Measurements from ENCODE around the gene FAAP20. TPM values are rescaled to one million over a fixed set of nuclear protein-coding genes. Genes with fewer than 3 reads are reported as not detected.

Gene FAAP20
- total and polyA plus RNA-seq, 2 of the 8 experiments (the other 6 are each of a cell fraction or from before 2014, with no cell fraction given), result 58.4 to 99.8 TPM

GRCh38 chr1:2215909-2216766 lies 21.6 kb upstream of the FAAP20 start:
- Histone ChIP-seq H3K4ac (replicated peaks; ENCODE audit: insufficient read length, low read depth, low read length) (no peak overlapping the region), H4K91ac (replicated peaks; ENCODE audit: insufficient read length, low read length) (no peak overlapping the region), H2BK12ac (ENCODE audit: low read depth, low read length) (0 out of 2 replicates have a peak overlapping the region, but pooled peaks have one; percentile 60), H2BK120ac (replicated peaks; ENCODE audit: low read depth, low read length) (no peak overlapping the region), H2BK15ac (ENCODE audit: low read length) (0 out of 2 replicates have a peak overlapping the region, but pooled peaks have one; percentile 81), H3K27me3 (replicated peaks in 1 of 4; ENCODE audit: control insufficient read depth in 3 of 4, extremely low read depth in 1 of 4, insufficient read depth in 3 of 4, low read length in 3 of 4) (no peaks in the 10 kb centered on the region), H3K14ac (ENCODE audit: insufficient read length) (no peak overlapping the region), H3K23ac (ENCODE audit: insufficient read length) (no peak overlapping the region), H3K18ac (ENCODE audit: extremely low read depth, low read length) (no peak overlapping the region), H3K36me3 (ENCODE audit: control insufficient read depth in 2 of 4, insufficient read depth in 4 of 4, low read length in 3 of 4) (no peaks in the 10 kb centered on the region), H3K4me3 (ENCODE audit: extremely low read depth in 1 of 4, insufficient read depth in 2 of 4, low read depth in 3 of 4, low read length in 4 of 4) (no peak overlapping the region), H3K4me1 (replicated peaks in 1 of 4; ENCODE audit: control insufficient read depth in 3 of 4, insufficient read depth in 4 of 4, low read length in 3 of 4) (peaks cover 0 to 16% (median 11%) of the 10 kb centered on the region in 4 experiments; a peak in 6 of 7 replicates), H3K4me2 (ENCODE audit: insufficient read depth in 1 of 2, low read depth in 2 of 2, low read length in 2 of 2) (no peak overlapping the region), H4K8ac (ENCODE audit: extremely low read depth, insufficient read depth, low read length) (peak overlapping the region; percentile 43; the same call in 1 of the 2 replicates), H3K23me2 (ENCODE audit: low read depth, low read length) (peaks cover 3% of the 10 kb centered on the region; the same call in 1 of the 2 replicates), H2BK5ac (ENCODE audit: low read depth, low read length) (no peak overlapping the region), H4K5ac (ENCODE audit: insufficient read length, low read depth, low read length) (no peak overlapping the region), H3K56ac (replicated peaks; ENCODE audit: insufficient read length, low read depth, low read length) (no peak overlapping the region), H2AK5ac (ENCODE audit: low read depth, low read length) (no peak overlapping the region), H3K27ac (ENCODE audit: low read depth, low read length) (no peak overlapping the region), H2BK20ac (ENCODE audit: low read length) (no peak overlapping the region), H3K79me2 (ENCODE audit: control insufficient read depth in 1 of 2, insufficient read depth in 2 of 2, low read length in 2 of 2) (no peaks in the 10 kb centered on the region), H3K9ac (replicated peaks in 1 of 4; ENCODE audit: extremely low read depth in 1 of 4, low read depth in 3 of 4, low read length in 3 of 4) (no peak overlapping the region), H3K79me1 (ENCODE audit: low read depth, low read length) (no peaks in the 10 kb centered on the region), H4K20me1 (replicated peaks in 1 of 2; ENCODE audit: control insufficient read depth in 1 of 2, insufficient read depth in 2 of 2, low read length in 2 of 2) (no peaks in the 10 kb centered on the region), H3K9me3 (ENCODE audit: insufficient read depth in 2 of 2, low read depth in 1 of 2, low read length in 1 of 2) (no peaks in the 10 kb centered on the region), H2AFZ (ENCODE audit: low read length) (no peak overlapping the region)
- WGBS, 2 experiments (ENCODE audit: extremely low coverage in 1 of 2, insufficient coverage in 1 of 2, insufficient read length in 1 of 2, insufficient replicate concordance in 2 of 2, low coverage in 1 of 2, low lambda C conversion rate in 2 of 2, missing lambda C conversion rate in 1 of 2), result 87% methylated on average over 24 of the region's 25 CpGs; no CpG with 5 or more reads in 1 of the 2 experiments
- POLR2A ChIA-PET (ENCODE audit: partially characterized antibody), result interaction anchor here (0.6 to 2.0 kb wide), 7 partner anchors 8 to 18 kb away, joined by 3 to 7 read pairs (median 3); no protein-coding TSS in a partner anchor
- DNase-seq (ENCODE audit: low read depth in 1 of 2, low spot score in 2 of 2) (no peak), FAIRE-seq (no peak)
- CTCF ChIA-PET (ENCODE audit: partially characterized antibody), result interaction anchor here (0.6 to 1.0 kb wide), 4 partner anchors 30 to 166 kb away, joined by 3 to 5 read pairs (median 3); no protein-coding TSS in a partner anchor
- no peak for TF ChIP-seq KDM5A (IDR thresholded peaks at IDR 0.05; ENCODE audit: low read length)
- TF ChIP-seq RBBP5 (IDR thresholded peaks at IDR 0.05; ENCODE audit: borderline replicate concordance, low read depth, low read length), result no peak
- TF ChIP-seq TCF12 (IDR thresholded peaks at IDR 0.05; ENCODE audit: low read depth, low read length), result no peak
- TF ChIP-seq BRCA1 (IDR thresholded peaks at IDR 0.05; ENCODE audit: low read depth, low read length), result no peak
- TF ChIP-seq FOSL1 (IDR thresholded peaks at IDR 0.05; ENCODE audit: insufficient read depth, low read depth, low read length), result no peak
- TF ChIP-seq JUND (IDR thresholded peaks at IDR 0.05; ENCODE audit: low read length), result no peak
- no peak for TF ChIP-seq CTBP2 (IDR thresholded peaks at IDR 0.05; ENCODE audit: borderline replicate concordance, insufficient read depth, insufficient read length, low read length)
- no peak for TF ChIP-seq TEAD4 (IDR thresholded peaks at IDR 0.05; ENCODE audit: low read depth, low read length)
- no peak for TF ChIP-seq RAD21 (IDR thresholded peaks at IDR 0.05 in 1 of 2, conservative IDR thresholded peaks at IDR 0.05 in 1 of 2; ENCODE audit: low read depth in 2 of 2, low read length in 2 of 2)
- TF ChIP-seq NANOG (IDR thresholded peaks at IDR 0.05; ENCODE audit: insufficient read depth, low read depth, low read length, poor library complexity, severe bottlenecking), result no peak

Measured in H1 (cell line).